GM10248 (cell line): ENCODE results near the gene NPNT.

ENCODE experiments used
- CTCF ChIA-PET: fragments of 300-600 bp; sonication (Branson Sonifier 250); formaldehyde crosslinking; extraction: SDS; loops from one replicate; lab custom pipeline; 2021; ENCODE audit warnings: antibody characterized with exemption; lab: Yijun Ruan, JAX
- POLR2A ChIA-PET: fragments of 350-650 bp; sonication (Branson Sonifier 250); formaldehyde crosslinking; extraction: SDS; loops from one replicate; lab custom pipeline; 2020; ENCODE audit warnings: antibody characterized with exemption; lab: Yijun Ruan, JAX
- DNase-seq: peaks from one replicate; pipeline ENCODE4 v3.0.0; 2012; ENCODE audit errors: extremely low spot score
- TF ChIP-seq, protein P1 (sequence below): IDR thresholded peaks from 2 replicates; pipeline ENCODE4 v1.5.1; 2012; ENCODE audit warnings: mild to moderate bottlenecking, low read depth; ENCODE audit errors: extremely low read depth, missing control alignments, control extremely low read depth

The NPNT gene

DNA sequence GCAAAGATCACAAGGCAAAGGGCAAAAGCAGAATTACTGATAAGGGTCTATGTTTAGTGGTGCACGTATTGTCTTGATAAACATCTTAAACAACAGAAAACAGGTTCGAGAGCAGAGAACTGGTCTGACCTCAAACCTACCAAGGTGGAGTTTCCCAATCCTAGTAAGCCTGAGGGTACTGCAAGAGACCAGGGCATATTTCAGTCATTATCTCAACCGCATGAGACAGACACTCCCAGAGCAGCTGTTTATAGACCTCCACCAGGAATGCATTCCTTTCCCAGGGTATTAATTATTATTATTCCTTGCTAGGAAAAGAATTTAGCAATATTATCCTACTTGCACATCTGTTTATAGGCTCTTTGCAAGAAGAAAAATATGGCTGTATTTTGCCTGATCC, 51.5 kb downstream of the NPNT start:
- TF ChIP-seq, protein P1, sequence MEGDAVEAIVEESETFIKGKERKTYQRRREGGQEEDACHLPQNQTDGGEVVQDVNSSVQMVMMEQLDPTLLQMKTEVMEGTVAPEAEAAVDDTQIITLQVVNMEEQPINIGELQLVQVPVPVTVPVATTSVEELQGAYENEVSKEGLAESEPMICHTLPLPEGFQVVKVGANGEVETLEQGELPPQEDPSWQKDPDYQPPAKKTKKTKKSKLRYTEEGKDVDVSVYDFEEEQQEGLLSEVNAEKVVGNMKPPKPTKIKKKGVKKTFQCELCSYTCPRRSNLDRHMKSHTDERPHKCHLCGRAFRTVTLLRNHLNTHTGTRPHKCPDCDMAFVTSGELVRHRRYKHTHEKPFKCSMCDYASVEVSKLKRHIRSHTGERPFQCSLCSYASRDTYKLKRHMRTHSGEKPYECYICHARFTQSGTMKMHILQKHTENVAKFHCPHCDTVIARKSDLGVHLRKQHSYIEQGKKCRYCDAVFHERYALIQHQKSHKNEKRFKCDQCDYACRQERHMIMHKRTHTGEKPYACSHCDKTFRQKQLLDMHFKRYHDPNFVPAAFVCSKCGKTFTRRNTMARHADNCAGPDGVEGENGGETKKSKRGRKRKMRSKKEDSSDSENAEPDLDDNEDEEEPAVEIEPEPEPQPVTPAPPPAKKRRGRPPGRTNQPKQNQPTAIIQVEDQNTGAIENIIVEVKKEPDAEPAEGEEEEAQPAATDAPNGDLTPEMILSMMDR, result no peak
- ChIA-PET CTCF (no interaction called here), POLR2A (no interaction called here)
- DNase-seq, result no peak

DNA sequence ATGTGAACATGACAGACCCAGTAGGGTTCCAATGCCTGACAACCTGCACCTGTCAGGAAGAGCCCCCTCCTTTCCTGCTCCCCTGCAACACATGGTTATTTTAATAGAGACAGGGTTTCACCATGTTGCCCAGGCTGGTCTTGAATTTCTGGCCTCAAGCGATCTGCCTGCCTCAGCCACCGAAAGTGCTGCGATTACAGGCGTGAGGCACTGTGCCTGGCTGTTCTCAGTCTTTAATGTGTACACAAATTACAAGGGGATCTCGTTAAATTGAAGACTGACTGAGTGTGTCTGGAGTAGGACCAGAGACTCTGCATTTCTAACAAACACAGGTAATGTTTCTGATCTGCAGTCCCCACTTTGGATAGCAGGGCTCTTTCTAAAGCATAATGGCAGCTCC, 55.4 kb downstream of the NPNT start:
- DNase-seq, result no peak
- ChIA-PET POLR2A (no interaction called here), CTCF (interaction anchor here (1.1 kb wide), 1 partner anchor 9 kb away, joined by 3 read pairs; no protein-coding TSS in a partner anchor)
- TF ChIP-seq, protein P1, result no peak

DNA sequence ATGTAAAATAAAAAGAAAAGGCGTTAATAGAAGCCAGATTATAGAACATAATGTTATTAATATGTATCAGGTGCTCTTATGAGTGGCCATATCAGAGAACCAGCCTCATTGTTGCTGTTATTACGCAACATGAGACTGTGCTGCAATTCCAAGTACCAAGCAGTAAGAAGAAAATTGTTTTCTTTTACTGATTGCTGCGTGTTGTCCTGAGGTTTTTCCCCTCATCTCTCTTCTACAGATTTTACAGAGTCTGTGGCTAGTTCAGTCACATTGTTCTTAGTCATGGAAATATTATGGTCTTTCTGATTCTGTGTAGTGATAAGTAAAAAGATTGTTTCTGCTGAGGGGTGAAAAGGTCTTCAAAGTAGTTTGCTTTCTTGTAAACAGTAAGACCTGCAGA, 55.9 kb downstream of the NPNT start:
- CTCF ChIA-PET, result interaction anchor here (1.2 kb wide), 1 partner anchor 12 kb away, joined by 4 read pairs; no protein-coding TSS in a partner anchor
- DNase-seq, result no peak
- TF ChIP-seq, protein P1, result no peak
- POLR2A ChIA-PET, result no interaction called here

DNA sequence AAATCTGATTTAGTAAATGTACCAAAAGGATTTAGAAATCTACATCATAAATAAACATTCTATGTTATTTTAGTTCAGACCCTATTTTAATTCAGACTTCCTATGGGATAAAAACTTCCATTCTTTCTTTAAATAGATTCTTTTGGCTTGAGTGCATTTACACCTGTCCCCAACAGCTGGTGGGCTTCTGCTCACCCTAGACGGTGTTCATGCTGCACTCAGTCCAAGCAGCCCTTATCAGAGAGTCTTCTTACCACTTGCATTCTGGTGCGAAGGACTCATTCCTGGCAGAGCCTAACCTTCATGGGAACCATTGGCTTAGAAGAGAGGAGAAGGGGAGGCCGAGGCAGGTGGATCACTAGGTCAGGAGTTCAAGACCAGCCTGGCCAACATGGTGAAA, 57.3 kb downstream of the NPNT start:
- POLR2A ChIA-PET, result no interaction called here

DNA sequence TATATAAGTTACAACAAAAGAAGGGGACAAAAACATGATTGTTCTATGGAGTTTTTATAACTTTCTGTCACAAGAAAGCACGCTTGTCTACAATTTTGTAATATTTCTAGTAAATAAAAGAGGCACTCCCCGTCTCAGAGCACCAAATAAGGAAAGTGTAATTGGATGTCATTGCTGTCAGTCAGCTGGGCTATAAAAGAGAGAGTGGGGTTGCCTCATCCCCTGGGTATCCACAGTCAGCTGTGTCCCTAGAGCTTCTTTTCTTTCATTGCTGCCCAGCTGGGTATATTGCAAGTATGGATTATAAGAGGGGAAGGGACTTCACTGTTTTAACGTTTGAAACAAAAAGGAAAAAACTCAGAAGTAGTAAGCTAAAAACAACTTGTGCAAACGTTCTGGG, 61.3 kb downstream of the NPNT start:
- TF ChIP-seq, protein P1, result no peak
- CTCF ChIA-PET, result interaction anchor here (1.2 kb wide), 1 partner anchor 8 kb away, joined by 3 read pairs; no protein-coding TSS in a partner anchor
- POLR2A ChIA-PET, result no interaction called here
- no peak for DNase-seq

More for the DNA sequence above, 57.3 kb downstream of the NPNT start:
- CTCF ChIA-PET, result interaction anchor here (1.2 to 1.7 kb wide), 2 partner anchors 9 to 10 kb away, joined by 3 to 4 read pairs; no protein-coding TSS in a partner anchor
- DNase-seq, result no peak
- TF ChIP-seq, protein P1, result no peak

DNA sequence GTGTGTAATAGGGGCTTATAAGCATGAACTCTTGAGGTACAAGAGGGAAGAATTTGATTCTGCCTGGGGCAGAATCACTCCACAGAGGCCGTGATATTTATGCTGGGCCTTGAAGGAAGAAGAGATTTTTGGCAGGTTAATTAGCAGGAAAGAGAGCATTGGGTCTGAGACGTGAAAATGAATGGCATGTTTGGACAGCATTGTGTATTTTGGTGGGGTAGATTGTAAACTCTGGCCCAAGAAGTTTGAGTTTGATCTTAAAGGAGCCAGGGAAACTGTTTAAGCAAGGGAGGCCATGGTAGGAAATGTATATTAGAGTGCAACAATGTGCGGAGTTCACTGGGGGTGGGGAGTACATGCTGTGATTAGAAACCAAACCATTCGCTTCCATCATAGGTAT, 62.4 kb downstream of the NPNT start:
- DNase-seq, result no peak
- ChIA-PET CTCF (no interaction called here), POLR2A (no interaction called here)
- TF ChIP-seq, protein P1, result no peak
